Trophoblast cell (in vitro differentiated cells and primary cell): ENCODE measurements around the gene ZNF579.
A peak's percentile ranks its signal among the peaks of the same experiment; 100 is the strongest.
"Not testable (repeated sequence)": the region's sequence is repeated elsewhere in the genome, so short reads cannot be mapped to it uniquely, and the experiment has no call there.

ENCODE experiments used
- DNase-seq, 2 donors: peaks; one replicate each; pipeline ENCODE4 v3.0.0-alpha.2; 2016
- H2AFZ ChIP-seq: 2 replicates; pipeline ENCODE4 v1.6.1; 2013; ENCODE audit warnings: low read length, moderate library complexity, mild to moderate bottlenecking; ENCODE audit not compliant: insufficient read depth, poor library complexity
- H2AK5ac ChIP-seq: 2 replicates; pipeline ENCODE4 v1.6.1; 2013; ENCODE audit warnings: mild to moderate bottlenecking, low read length
- H2BK120ac ChIP-seq: 2 replicates; pipeline ENCODE4 v1.6.1; 2013; ENCODE audit warnings: low read length, mild to moderate bottlenecking, moderate library complexity; ENCODE audit not compliant: insufficient read depth, poor library complexity
- H2BK12ac ChIP-seq: 2 replicates; pipeline ENCODE4 v1.6.1; 2013; ENCODE audit warnings: mild to moderate bottlenecking, low read length, moderate library complexity
- H2BK5ac ChIP-seq: 2 replicates; pipeline ENCODE4 v1.6.1; 2013; ENCODE audit warnings: low read length, low read depth, moderate library complexity, mild to moderate bottlenecking; ENCODE audit not compliant: poor library complexity
- H3K14ac ChIP-seq: 2 replicates; pipeline ENCODE4 v1.6.1; 2013; ENCODE audit warnings: mild to moderate bottlenecking, low read length
- H3K18ac ChIP-seq: 2 replicates; pipeline ENCODE4 v1.6.1; 2013; ENCODE audit warnings: mild to moderate bottlenecking, low read length
- H3K23ac ChIP-seq: 2 replicates; pipeline ENCODE4 v1.6.1; 2013; ENCODE audit warnings: low read length
- H3K27ac ChIP-seq: 2 replicates; pipeline ENCODE4 v1.5.1; 2013; ENCODE audit warnings: low read depth, mild to moderate bottlenecking, inconsistent platforms, low read length, moderate library complexity
- H3K27me3 ChIP-seq: 2 replicates; pipeline ENCODE4 v1.6.1; 2013; ENCODE audit warnings: inconsistent platforms, mild to moderate bottlenecking, low read length, moderate library complexity; ENCODE audit not compliant: insufficient read depth
- H3K36me3 ChIP-seq, 2 experiments: 1 replicate in 1 of 2; 2 replicates in 1 of 2; pipeline ENCODE4 v1.6.1; 2013; ENCODE audit warnings: low read length in 2 of 2, mild to moderate bottlenecking in 2 of 2, moderate library complexity in 1 of 2; ENCODE audit not compliant: insufficient read depth in 2 of 2, control insufficient read depth in 1 of 2
- H3K4ac ChIP-seq: 2 replicates; pipeline ENCODE4 v1.6.1; 2013; ENCODE audit warnings: low read depth, mild to moderate bottlenecking, low read length, moderate library complexity
- H3K4me1 ChIP-seq, 2 experiments: 1 replicate in 1 of 2; 2 replicates in 1 of 2; pipeline ENCODE4 v1.6.1; 2013; ENCODE audit warnings: low read length in 2 of 2, mild to moderate bottlenecking in 2 of 2, moderate library complexity in 1 of 2; ENCODE audit not compliant: insufficient read depth in 2 of 2, control insufficient read depth in 1 of 2
- H3K4me2 ChIP-seq: 2 replicates; pipeline ENCODE4 v1.6.1; 2013; ENCODE audit warnings: inconsistent platforms, mild to moderate bottlenecking, low read length, moderate library complexity
- H3K4me3 ChIP-seq: 2 replicates; pipeline ENCODE4 v1.5.1; 2013; ENCODE audit warnings: mild to moderate bottlenecking, low read depth, low read length, inconsistent platforms
- H3K79me1 ChIP-seq: one replicate; pipeline ENCODE4 v1.6.1; 2013; ENCODE audit warnings: low read length
- H3K79me2 ChIP-seq: 2 replicates; pipeline ENCODE4 v1.6.1; 2013; ENCODE audit warnings: low read length, mild to moderate bottlenecking; ENCODE audit not compliant: control insufficient read depth, insufficient read depth, poor library complexity
- H3K9ac ChIP-seq: 2 replicates; pipeline ENCODE4 v1.6.1; 2013; ENCODE audit warnings: mild to moderate bottlenecking, low read length
- H3K9me3 ChIP-seq: 2 replicates; pipeline ENCODE4 v1.6.1; 2013; ENCODE audit warnings: low read depth, mild to moderate bottlenecking, control low read depth, inconsistent platforms, low read length; ENCODE audit not compliant: insufficient read depth
- H4K12ac ChIP-seq: 2 replicates; pipeline ENCODE4 v1.6.1; 2013; ENCODE audit warnings: low read depth, mild to moderate bottlenecking, low read length, moderate library complexity
- H4K8ac ChIP-seq: 2 replicates; pipeline ENCODE4 v1.6.1; 2013; ENCODE audit warnings: low read depth, mild to moderate bottlenecking, low read length, moderate library complexity
- H4K91ac ChIP-seq: one replicate; pipeline ENCODE4 v1.6.1; 2013; ENCODE audit warnings: low read depth, mild to moderate bottlenecking, low read length, moderate library complexity
- WGBS: extraction: QIAGEN DNeasy Blood & Tissue Kit; methylation state at CpG from one replicate; pipeline ENCODE4 v1.1.7; 2013; ENCODE audit warnings: missing lambda C conversion rate; ENCODE audit not compliant: insufficient read length, insufficient coverage; ENCODE audit errors: extremely low coverage; 5-methylcytosine and 5-hydroxymethylcytosine counted together

ZNF579 gene

DNA sequence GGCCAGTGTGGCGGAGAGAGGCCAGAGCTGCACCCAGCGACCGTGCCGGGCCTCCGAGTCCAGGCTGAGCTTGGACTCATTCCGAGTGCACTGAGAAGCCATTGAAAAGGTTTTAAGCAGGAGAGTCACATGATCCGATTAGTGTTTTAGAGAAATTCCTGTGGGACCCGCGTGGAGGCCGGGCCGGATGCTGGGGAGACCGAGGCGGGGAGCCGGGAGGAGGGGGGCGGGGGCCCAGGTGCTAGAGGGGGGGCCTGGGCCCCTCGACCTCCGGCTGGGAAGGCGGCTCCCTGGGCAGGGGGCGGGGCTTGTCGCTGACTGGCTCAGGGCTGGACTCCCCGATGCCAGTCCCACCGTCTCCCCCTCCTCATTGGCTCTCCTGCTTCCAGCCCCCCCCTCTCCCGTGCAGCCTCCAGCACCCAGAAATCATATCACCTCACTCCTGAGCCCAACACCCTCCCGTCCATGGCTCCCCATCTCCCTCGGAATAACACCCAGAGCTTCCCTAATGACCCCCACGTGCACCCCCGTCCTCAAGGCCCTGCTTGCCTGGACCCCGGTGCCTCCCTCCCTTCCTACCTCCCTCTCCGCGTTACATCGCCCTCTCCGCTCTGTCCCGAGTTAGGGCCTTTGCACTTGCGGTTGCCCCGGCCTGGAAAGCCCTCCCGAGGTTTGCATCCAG is 5.2 kb upstream of the ZNF579 start:
- peak overlapping the region; percentile 89 for H2BK12ac ChIP-seq
- H3K9me3 ChIP-seq: no peaks in the 10 kb centered on the region
- peak overlapping the region; percentile 60 for H3K4me3 ChIP-seq
- no peaks in the 10 kb centered on the region for H3K27me3 ChIP-seq
- peak overlapping the region; percentile 95 for H4K91ac ChIP-seq
- H4K8ac ChIP-seq: peak overlapping the region; percentile 97
- H3K4ac ChIP-seq: peak overlapping the region; percentile 68
- H3K23ac ChIP-seq: no peak overlapping the region
- peak overlapping the region; percentile 69 for H3K27ac ChIP-seq
- H3K18ac ChIP-seq: peak overlapping the region; percentile 91
- no peak for DNase-seq
- H4K12ac ChIP-seq: peak overlapping the region; percentile 99
- H3K79me1 ChIP-seq: peaks cover 15% of the 10 kb centered on the region
- H3K36me3 ChIP-seq: no peaks in the 10 kb centered on the region
- no peak overlapping the region for H2AK5ac ChIP-seq
- H2AFZ ChIP-seq: peak overlapping the region; percentile 93
- WGBS: no CpG with 5 or more reads among the region's 36 CpGs
- H3K4me2 ChIP-seq: peak overlapping the region; percentile 65
- peak overlapping the region; percentile 86 for H3K14ac ChIP-seq
- H3K9ac ChIP-seq: peak overlapping the region; percentile 81
- peaks cover 10 to 18% of the 10 kb centered on the region in 2 experiments for H3K4me1 ChIP-seq
- H2BK120ac ChIP-seq: peak overlapping the region; percentile 81
- H2BK5ac ChIP-seq: peak overlapping the region; percentile 54
- H3K79me2 ChIP-seq: peaks cover 2% of the 10 kb centered on the region

DNA sequence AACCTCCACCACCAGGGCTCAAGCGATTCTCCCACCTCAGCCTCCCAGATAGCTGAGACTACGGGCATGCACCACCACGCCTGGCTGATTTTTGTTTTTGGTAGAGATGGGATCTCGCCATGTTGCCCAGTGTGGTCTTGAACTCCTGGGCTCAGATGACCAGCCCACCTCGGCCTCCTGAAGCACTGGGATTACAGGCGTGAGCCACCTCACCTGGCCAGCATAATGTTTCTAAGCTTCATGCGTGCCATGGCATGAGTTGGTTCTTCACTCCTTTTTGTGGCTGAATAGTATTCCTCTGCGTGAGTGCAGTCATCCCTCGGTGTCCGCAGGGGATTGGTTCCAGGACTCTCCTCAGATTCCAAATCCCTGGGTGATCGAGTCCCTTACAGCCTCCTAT is 4.2 kb upstream of the ZNF579 start:
- no peak overlapping the region for H2AK5ac ChIP-seq
- H4K12ac ChIP-seq: peak overlapping the region; percentile 16
- peaks cover 22% of the 10 kb centered on the region for H3K79me1 ChIP-seq
- no peak overlapping the region for H2AFZ ChIP-seq
- H4K91ac ChIP-seq: peak overlapping the region; percentile 47
- H3K4me2 ChIP-seq: no peak overlapping the region
- H3K9ac ChIP-seq: no peak overlapping the region
- H4K8ac ChIP-seq: peak overlapping the region; percentile 66
- H3K4me1 ChIP-seq: peaks cover 10 to 18% of the 10 kb centered on the region in 2 experiments
- no peak overlapping the region for H3K27ac ChIP-seq
- H3K4me3 ChIP-seq: no peak overlapping the region
- H3K9me3 ChIP-seq: no peaks in the 10 kb centered on the region
- H2BK12ac ChIP-seq: no peak overlapping the region
- H2BK120ac ChIP-seq: no peak overlapping the region
- no peak overlapping the region for H3K18ac ChIP-seq
- H3K27me3 ChIP-seq: no peaks in the 10 kb centered on the region
- H3K36me3 ChIP-seq: no peaks in the 10 kb centered on the region
- H2BK5ac ChIP-seq: no peak overlapping the region
- H3K79me2 ChIP-seq: peaks cover 9% of the 10 kb centered on the region
- H3K23ac ChIP-seq: no peak overlapping the region
- no peak for DNase-seq
- WGBS: no CpG with 5 or more reads among the region's 11 CpGs
- no peak overlapping the region for H3K14ac ChIP-seq
- no peak overlapping the region for H3K4ac ChIP-seq

DNA sequence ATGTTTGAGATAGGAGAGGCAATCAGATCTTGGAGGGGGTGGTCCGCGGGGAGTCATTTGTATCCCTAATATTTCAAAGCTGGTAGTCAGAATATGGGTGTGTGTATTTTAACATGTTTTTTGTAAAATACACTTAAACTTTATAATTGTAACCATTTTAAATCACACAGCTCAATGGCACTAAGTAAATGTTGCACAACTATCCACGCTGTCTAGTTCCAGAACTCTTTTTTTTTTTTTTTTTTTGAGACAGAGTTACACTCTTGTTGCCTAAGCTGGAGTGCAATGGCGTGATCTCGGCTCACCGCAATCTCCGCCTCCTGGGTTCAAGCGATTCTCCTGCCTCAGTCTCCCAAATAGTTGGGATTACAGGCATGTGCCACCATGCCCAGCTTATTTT is 3.2 kb upstream of the ZNF579 start:
- not testable (repeated sequence) for H3K27ac ChIP-seq, H2AK5ac ChIP-seq, H3K9ac ChIP-seq, H3K18ac ChIP-seq, DNase-seq, H3K4me3 ChIP-seq, H3K4ac ChIP-seq, H2BK120ac ChIP-seq, H3K23ac ChIP-seq, H3K4me2 ChIP-seq, H3K36me3 ChIP-seq, H4K12ac ChIP-seq, H3K14ac ChIP-seq, H2BK12ac ChIP-seq, H3K27me3 ChIP-seq, H4K8ac ChIP-seq, H2AFZ ChIP-seq, H3K9me3 ChIP-seq, H4K91ac ChIP-seq, H2BK5ac ChIP-seq
- no CpG with 5 or more reads among the region's 8 CpGs for WGBS
- Histone ChIP-seq H3K79me1 (peaks cover 25% of the 10 kb centered on the region), H3K4me1 (peaks cover 10 to 20% of the 10 kb centered on the region in 2 experiments), H3K79me2 (peaks cover 13% of the 10 kb centered on the region)

DNA sequence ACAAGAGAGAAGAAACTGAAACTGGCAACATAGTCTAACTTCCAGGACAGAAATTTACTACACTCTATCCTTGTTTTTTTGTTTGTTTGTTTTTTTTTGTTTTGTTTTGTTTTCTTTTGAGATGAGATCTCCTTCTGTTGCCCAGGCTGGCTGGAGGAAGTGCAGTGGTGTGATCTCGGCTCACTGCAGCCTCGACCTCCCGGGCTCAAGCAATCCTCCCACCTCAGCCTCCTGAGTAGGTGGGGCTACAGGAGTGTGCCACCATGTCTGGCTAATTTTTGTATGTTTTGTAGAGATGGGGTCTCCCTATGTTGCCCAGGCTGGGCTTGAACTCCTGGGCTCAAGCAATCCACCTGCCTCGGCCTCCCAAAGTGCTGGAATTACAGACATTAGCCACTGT is 1.6 kb upstream of the ZNF579 start:
- WGBS: no CpG with 5 or more reads among the region's 4 CpGs
- not testable (repeated sequence) for H3K9me3 ChIP-seq, H2AK5ac ChIP-seq, H3K4me3 ChIP-seq, H2BK12ac ChIP-seq, H2AFZ ChIP-seq, DNase-seq, H3K18ac ChIP-seq, H3K23ac ChIP-seq, H3K27ac ChIP-seq, H3K9ac ChIP-seq, H4K12ac ChIP-seq, H4K91ac ChIP-seq, H3K14ac ChIP-seq, H3K4me2 ChIP-seq, H4K8ac ChIP-seq, H3K27me3 ChIP-seq, H2BK120ac ChIP-seq, H3K4ac ChIP-seq, H2BK5ac ChIP-seq
- peaks cover 10 to 20% of the 10 kb centered on the region in 2 experiments for H3K4me1 ChIP-seq
- H3K36me3 ChIP-seq: peaks cover 19 to 20% of the 10 kb centered on the region in 2 experiments
- H3K79me2 ChIP-seq: peaks cover 13% of the 10 kb centered on the region
- H3K79me1 ChIP-seq: peaks cover 25% of the 10 kb centered on the region
